Mesenchymal stem cell (in vitro differentiated cells and primary cell): ENCODE measurements around the gene ERBB2.
"Not testable (repeated sequence)": the region's sequence is repeated elsewhere in the genome, so short reads cannot be mapped to it uniquely, and the experiment has no call there.

Experiments used
- DNase-seq: peaks from one replicate; pipeline ENCODE4 v3.0.0-alpha.2; 2013
- H2AFZ ChIP-seq: one replicate; pipeline ENCODE4 v1.6.1; 2013; ENCODE audit warnings: low read depth, mild to moderate bottlenecking, control low read depth, inconsistent platforms, low read length, moderate library complexity
- H2AK5ac ChIP-seq: 2 replicates; pipeline ENCODE4 v1.6.1; 2013; ENCODE audit warnings: low read length, moderate library complexity, mild to moderate bottlenecking, inconsistent platforms; ENCODE audit not compliant: severe bottlenecking
- H2BK120ac ChIP-seq: one replicate; pipeline ENCODE4 v1.6.1; 2013; ENCODE audit warnings: low read depth, mild to moderate bottlenecking, inconsistent platforms, low read length, moderate library complexity
- H2BK12ac ChIP-seq, 2 experiments: one replicate each; pipeline ENCODE4 v1.6.1; 2013; ENCODE audit warnings: inconsistent platforms in 2 of 2, low read length in 2 of 2, mild to moderate bottlenecking in 2 of 2, moderate library complexity in 2 of 2, control low read depth in 1 of 2
- H2BK15ac ChIP-seq: one replicate; pipeline ENCODE4 v1.6.1; 2013; ENCODE audit warnings: mild to moderate bottlenecking, low read depth, inconsistent platforms; ENCODE audit not compliant: poor library complexity, severe bottlenecking
- H2BK5ac ChIP-seq: 2 replicates; pipeline ENCODE4 v1.6.1; 2013; ENCODE audit warnings: low read depth, mild to moderate bottlenecking, low read length, control low read depth, inconsistent platforms; ENCODE audit not compliant: poor library complexity, severe bottlenecking
- H3K14ac ChIP-seq, 2 experiments: one replicate each; pipeline ENCODE4 v1.6.1; 2013; ENCODE audit warnings: inconsistent platforms in 2 of 2, low read length in 2 of 2, control low read depth in 1 of 2, mild to moderate bottlenecking in 1 of 2, moderate library complexity in 1 of 2
- H3K18ac ChIP-seq, 2 experiments: one replicate each; pipeline ENCODE4 v1.6.1; 2013; ENCODE audit warnings: inconsistent platforms in 2 of 2, low read length in 2 of 2, control low read depth in 1 of 2, low read depth in 1 of 2, mild to moderate bottlenecking in 1 of 2
- H3K23ac ChIP-seq, 2 experiments: one replicate each; pipeline ENCODE4 v1.6.1; 2013; ENCODE audit warnings: inconsistent platforms in 2 of 2, low read length in 2 of 2, mild to moderate bottlenecking in 2 of 2, moderate library complexity in 2 of 2, control low read depth in 1 of 2
- H3K27ac ChIP-seq: 2 replicates; pipeline ENCODE4 v1.5.1; 2013; ENCODE audit warnings: mild to moderate bottlenecking, moderate library complexity, low read length, control low read depth, inconsistent platforms; ENCODE audit not compliant: poor library complexity, severe bottlenecking
- H3K27me3 ChIP-seq, 2 experiments: 2 replicates each; pipeline versions ENCODE4 v1.6.1 to v1.7.0; 2013; ENCODE audit warnings: low read length in 2 of 2, mild to moderate bottlenecking in 2 of 2, moderate library complexity in 2 of 2, control low read depth in 1 of 2, inconsistent platforms in 1 of 2; ENCODE audit not compliant: control insufficient read depth in 1 of 2, insufficient read depth in 1 of 2
- H3K36me3 ChIP-seq, 2 experiments: 2 replicates each; pipeline versions ENCODE4 v1.6.1 to v1.7.0; 2013; ENCODE audit warnings: low read length in 2 of 2, control low read depth in 1 of 2, inconsistent platforms in 1 of 2, low read depth in 1 of 2, mild to moderate bottlenecking in 1 of 2; ENCODE audit not compliant: insufficient read depth in 2 of 2, control insufficient read depth in 1 of 2
- H3K4ac ChIP-seq, 2 experiments: one replicate each; pipeline ENCODE4 v1.6.1; 2013; ENCODE audit warnings: inconsistent platforms in 2 of 2, low read length in 2 of 2, mild to moderate bottlenecking in 2 of 2, moderate library complexity in 2 of 2, control low read depth in 1 of 2, low read depth in 1 of 2
- H3K4me1 ChIP-seq: 2 replicates; pipeline ENCODE4 v1.6.1; 2013; ENCODE audit warnings: low read depth, low read length, control low read depth; ENCODE audit not compliant: control insufficient read depth, insufficient read depth
- H3K4me2 ChIP-seq: 2 replicates; pipeline ENCODE4 v1.6.1; 2013; ENCODE audit warnings: low read length, mild to moderate bottlenecking, inconsistent platforms; ENCODE audit not compliant: poor library complexity, severe bottlenecking
- H3K4me3 ChIP-seq, 2 experiments: 2 replicates each; pipeline versions ENCODE4 v1.5.1 to v1.7.0; 2013; ENCODE audit warnings: low read length in 2 of 2, mild to moderate bottlenecking in 2 of 2, control low read depth in 1 of 2, low read depth in 1 of 2; ENCODE audit not compliant: insufficient read depth in 1 of 2
- H3K79me1 ChIP-seq: replicated peaks from 2 replicates; pipeline ENCODE4 v1.6.1; 2013; ENCODE audit warnings: mild to moderate bottlenecking, control low read depth, low read length, inconsistent platforms; ENCODE audit not compliant: poor library complexity, severe bottlenecking
- H3K9ac ChIP-seq: 2 replicates; pipeline ENCODE4 v1.7.0; 2013; ENCODE audit warnings: mild to moderate bottlenecking, low read length, moderate library complexity
- H3K9me3 ChIP-seq: 2 replicates; pipeline ENCODE4 v1.7.0; 2013; ENCODE audit warnings: mild to moderate bottlenecking, low read length; ENCODE audit not compliant: control insufficient read depth
- H4K8ac ChIP-seq: one replicate; pipeline ENCODE4 v1.6.1; 2013; ENCODE audit warnings: inconsistent platforms, mild to moderate bottlenecking, low read length, moderate library complexity
- H4K91ac ChIP-seq: one replicate; pipeline ENCODE4 v1.6.1; 2013; ENCODE audit warnings: mild to moderate bottlenecking, low read length, inconsistent platforms
- WGBS: methylation state at CpG from one replicate; pipeline ENCODE4 v1.1.7; 2013; ENCODE audit warnings: mixed read lengths; 5-methylcytosine and 5-hydroxymethylcytosine counted together

The ERBB2 gene

GRCh38 chr17:39695089-39695474 is 4.8 kb upstream of the ERBB2 start:
- WGBS, result 84% methylated on average over 2 of the region's 2 CpGs
- no peak overlapping the region for H2BK120ac ChIP-seq
- H3K23ac ChIP-seq, result no peak overlapping the region
- H3K79me1 ChIP-seq, result no peaks in the 10 kb centered on the region
- H2BK5ac ChIP-seq, result no peak overlapping the region
- H3K36me3 ChIP-seq, result no peaks in the 10 kb centered on the region
- peak overlapping the region; percentile 3 for H3K4me2 ChIP-seq
- H4K8ac ChIP-seq, result no peak overlapping the region
- H3K9ac ChIP-seq, result no peak overlapping the region
- no peak overlapping the region for H2AFZ ChIP-seq
- peak overlapping the region; percentile 3 for H2AK5ac ChIP-seq
- H3K27me3 ChIP-seq, result no peaks in the 10 kb centered on the region
- no peak for DNase-seq
- no peak overlapping the region for H3K4ac ChIP-seq
- H3K9me3 ChIP-seq, result no peaks in the 10 kb centered on the region
- H4K91ac ChIP-seq, result no peak overlapping the region
- no peak overlapping the region for H2BK12ac ChIP-seq
- H3K14ac ChIP-seq, result no peak overlapping the region
- H3K4me1 ChIP-seq, result peaks cover 20% of the 10 kb centered on the region
- H2BK15ac ChIP-seq, result no peak overlapping the region
- no peak overlapping the region for H3K4me3 ChIP-seq
- no peak overlapping the region for H3K18ac ChIP-seq
- peak overlapping the region; percentile 10 for H3K27ac ChIP-seq

GRCh38 chr17:39696731-39697130 is 3.1 kb upstream of the ERBB2 start:
- H4K8ac ChIP-seq, result no peak overlapping the region
- H3K79me1 ChIP-seq, result peaks cover 8% of the 10 kb centered on the region
- 73% methylated on average over 4 of the region's 6 CpGs for WGBS
- no peaks in the 10 kb centered on the region for H3K36me3 ChIP-seq
- H2BK5ac ChIP-seq, result no peak overlapping the region
- H3K4me3 ChIP-seq, result no peak overlapping the region
- H3K27me3 ChIP-seq, result no peaks in the 10 kb centered on the region
- no peak overlapping the region for H3K14ac ChIP-seq
- no peak overlapping the region for H2BK120ac ChIP-seq
- H3K4me1 ChIP-seq, result peaks cover 29% of the 10 kb centered on the region
- H3K9me3 ChIP-seq, result no peaks in the 10 kb centered on the region
- no peak overlapping the region for H3K9ac ChIP-seq
- H4K91ac ChIP-seq, result no peak overlapping the region
- H2AK5ac ChIP-seq, result peak overlapping the region; percentile 26
- H2BK12ac ChIP-seq, result no peak overlapping the region
- H2AFZ ChIP-seq, result no peak overlapping the region
- no peak overlapping the region for H3K18ac ChIP-seq
- no peak overlapping the region for H2BK15ac ChIP-seq
- no peak overlapping the region for H3K23ac ChIP-seq
- no peak overlapping the region for H3K4me2 ChIP-seq
- no peak overlapping the region for H3K4ac ChIP-seq
- no peak overlapping the region for H3K27ac ChIP-seq
- DNase-seq, result no peak

GRCh38 chr17:39697961-39698360 is 1.9 kb upstream of the ERBB2 start:
- WGBS, result 95% methylated on average over 5 of the region's 5 CpGs
- H3K4me2 ChIP-seq, result no peak overlapping the region
- H2BK15ac ChIP-seq, result no peak overlapping the region
- H2BK5ac ChIP-seq, result no peak overlapping the region
- no peak for DNase-seq
- no peak overlapping the region for H2AFZ ChIP-seq
- no peak overlapping the region for H3K23ac ChIP-seq
- H2AK5ac ChIP-seq, result no peak overlapping the region
- H2BK12ac ChIP-seq, result no peak overlapping the region
- H3K9ac ChIP-seq, result no peak overlapping the region
- H3K27me3 ChIP-seq, result no peaks in the 10 kb centered on the region
- no peak overlapping the region for H3K18ac ChIP-seq
- no peak overlapping the region for H4K91ac ChIP-seq
- peaks cover 11% of the 10 kb centered on the region for H3K79me1 ChIP-seq
- no peak overlapping the region for H3K14ac ChIP-seq
- H3K4ac ChIP-seq, result no peak overlapping the region
- H2BK120ac ChIP-seq, result no peak overlapping the region
- no peak overlapping the region for H3K4me3 ChIP-seq
- no peaks in the 10 kb centered on the region for H3K9me3 ChIP-seq
- no peak overlapping the region for H4K8ac ChIP-seq
- H3K27ac ChIP-seq, result no peak overlapping the region
- H3K4me1 ChIP-seq, result peaks cover 34% of the 10 kb centered on the region
- peaks cover 0 to 2% of the 10 kb centered on the region in 2 experiments for H3K36me3 ChIP-seq

- peak overlapping the region; percentile 91 for H3K4me2 ChIP-seq
- H2AFZ ChIP-seq, result not testable (repeated sequence)
Observed at GRCh38 chr17:39699157-39699817, 577 bp upstream of the ERBB2 start.

More at GRCh38 chr17:39699157-39699817, 577 bp upstream of the ERBB2 start:
- H2BK120ac ChIP-seq, H3K27me3 ChIP-seq, H2BK12ac ChIP-seq, H2BK5ac ChIP-seq, H3K9me3 ChIP-seq, DNase-seq, H4K91ac ChIP-seq, H3K23ac ChIP-seq, H3K14ac ChIP-seq, H2BK15ac ChIP-seq: not testable (repeated sequence)
- Histone ChIP-seq H3K18ac (peak overlapping the region in 1 of 2 experiments; percentile 53), H3K27ac (peak overlapping the region; percentile 20), H3K36me3 (peaks cover 0 to 13% of the 10 kb centered on the region in 2 experiments), H3K79me1 (peaks cover 22% of the 10 kb centered on the region), H3K4me3 (peak overlapping the region; percentile 83 to 92), H3K4me1 (peaks cover 37% of the 10 kb centered on the region), H2AK5ac (peak overlapping the region; percentile 79), H3K9ac (peak overlapping the region; percentile 88), H3K4ac (peak overlapping the region in 1 of 2 experiments; percentile 47), H4K8ac (peak overlapping the region; percentile 75)
- 32% methylated on average over 6 of the region's 11 CpGs for WGBS
